Endothelial cell of umbilical vein (primary cell): ENCODE data around the gene AKNA. TPM values are rescaled to one million over a fixed set of nuclear protein-coding genes. Genes with fewer than 3 reads are reported as not detected.

ENCODE experiments used
- BruUV-seq: library from RNA; stranded (reverse); fragments of 400-500 nt; replicated peaks from 2 replicates; lab custom pipeline; 2021; lab: Mats Ljungman, UMichigan
- CTCF ChIA-PET: fragments of 300-600, 350-600 bp; sonication (Branson Sonifier 250); formaldehyde crosslinking; loops from one replicate; lab custom pipeline; 2021; ENCODE audit warnings: antibody characterized with exemption, inconsistent platforms; lab: Charles Lee
- POLR2A ChIA-PET: fragments of 300-600, 350-600 bp; sonication (Branson Sonifier 250); formaldehyde crosslinking; loops from one replicate; lab custom pipeline; 2021; ENCODE audit warnings: antibody characterized with exemption, inconsistent platforms; lab: Charles Lee
- DNase-seq: peaks from one replicate; pipeline ENCODE4 v3.0.0-alpha.2; 2011; ENCODE audit warnings: low read depth, low spot score
- FAIRE-seq: peaks from 2 replicates; lab custom pipeline; 2011; peaks lifted over from hg19 to GRCh38; lab: Jason Lieb, UNC
- H2AFZ ChIP-seq: 2 replicates; pipeline ENCODE4 v1.6.0; 2012; ENCODE audit warnings: low read depth, low read length, control low read depth, inconsistent platforms
- H3K27ac ChIP-seq: 2 replicates; pipeline ENCODE4 v1.5.1; 2011; ENCODE audit warnings: low read depth, mild to moderate bottlenecking, control low read depth, low read length, moderate library complexity; ENCODE audit not compliant: insufficient read depth
- H3K27me3 ChIP-seq, 2 experiments: 2 replicates each; pipeline versions ENCODE4 v1.6.0 to v1.6.1; 2011; ENCODE audit warnings: low read length in 2 of 2, mixed read lengths in 1 of 2; ENCODE audit not compliant: control insufficient read depth in 2 of 2, insufficient read depth in 2 of 2
- H3K36me3 ChIP-seq, 2 experiments: 2 replicates in 1 of 2; 3 replicates in 1 of 2; pipeline ENCODE4 v1.5.1; 2011; ENCODE audit warnings: low read length in 2 of 2, mild to moderate bottlenecking in 1 of 2, moderate library complexity in 1 of 2; ENCODE audit not compliant: control insufficient read depth in 2 of 2, insufficient read depth in 2 of 2; ENCODE audit errors: extremely low read depth in 1 of 2
- H3K4me1 ChIP-seq: 3 replicates; pipeline ENCODE4 v1.5.1; 2011; ENCODE audit warnings: mild to moderate bottlenecking, low read length; ENCODE audit not compliant: control insufficient read depth, insufficient read depth; ENCODE audit errors: extremely low read depth
- H3K4me2 ChIP-seq: 2 replicates; pipeline ENCODE4 v1.6.1; 2011; ENCODE audit warnings: low read length, control low read depth, mixed read lengths; ENCODE audit not compliant: insufficient read depth
- H3K4me3 ChIP-seq, 3 experiments: fragments of 200-600 bp in 1 of 3; sonication (generic), shearing (Covaris generic) in 1 of 3; replicated peaks in 1 of 3; 2 replicates each; pipeline ENCODE4 v1.5.1; 2011 to 2016; ENCODE audit warnings: control low read depth in 3 of 3, low read length in 3 of 3, mild to moderate bottlenecking in 2 of 3, inconsistent platforms in 1 of 3, low read depth in 1 of 3, moderate library complexity in 1 of 3; ENCODE audit not compliant: insufficient read depth in 1 of 3
- H3K79me2 ChIP-seq: 2 replicates; pipeline ENCODE4 v1.6.0; 2012; ENCODE audit warnings: low read length, inconsistent platforms; ENCODE audit not compliant: control insufficient read depth, insufficient read depth
- H3K9ac ChIP-seq: replicated peaks from 2 replicates; pipeline ENCODE3; 2011; ENCODE audit warnings: low read length, control low read depth; ENCODE audit not compliant: insufficient read depth; ENCODE audit errors: extremely low read depth
- H3K9me1 ChIP-seq: replicated peaks from 3 replicates; pipeline ENCODE4 v1.6.0; 2011; ENCODE audit warnings: mild to moderate bottlenecking, low read length; ENCODE audit not compliant: control insufficient read depth, insufficient read depth; ENCODE audit errors: extremely low read depth
- H3K9me3 ChIP-seq: replicated peaks from 2 replicates; pipeline ENCODE4 v1.5.1; 2012; ENCODE audit warnings: low read length, inconsistent platforms; ENCODE audit not compliant: control insufficient read depth, insufficient read depth
- H4K20me1 ChIP-seq: replicated peaks from 2 replicates; pipeline ENCODE3; 2011; ENCODE audit warnings: mild to moderate bottlenecking, low read length; ENCODE audit not compliant: control insufficient read depth, insufficient read depth; ENCODE audit errors: extremely low read depth
- EZH2 ChIP-seq: IDR thresholded peaks from 2 replicates; pipeline ENCODE4 v1.6.1; 2012; ENCODE audit warnings: borderline replicate concordance, low read depth, mild to moderate bottlenecking, moderate library complexity, low read length, inconsistent platforms; ENCODE audit not compliant: severe bottlenecking
- FOS ChIP-seq: IDR thresholded peaks from 2 replicates; pipeline ENCODE4 v1.6.1; 2011; ENCODE audit warnings: mild to moderate bottlenecking, low read length, moderate library complexity, borderline replicate concordance; ENCODE audit not compliant: insufficient read depth
- GATA2 ChIP-seq: IDR thresholded peaks from 2 replicates; pipeline ENCODE4 v1.7.0; 2011; ENCODE audit warnings: low read depth, mild to moderate bottlenecking, moderate library complexity, mixed read lengths, low read length; ENCODE audit not compliant: insufficient read length, insufficient read depth
- JUN ChIP-seq: IDR thresholded peaks from 2 replicates; pipeline ENCODE4 v1.6.1; 2011; ENCODE audit warnings: borderline replicate concordance, low read depth; ENCODE audit not compliant: insufficient read length, insufficient read depth
- MYC ChIP-seq: IDR thresholded peaks from one replicate; pipeline ENCODE4 v1.6.1; 2011; ENCODE audit warnings: mild to moderate bottlenecking, low read depth, low read length
- POLR2A ChIP-seq: IDR thresholded peaks from 2 replicates; pipeline ENCODE4 v1.6.1; 2012; ENCODE audit warnings: low read depth, mild to moderate bottlenecking, control low read depth, low read length
- POLR2AphosphoS5 ChIP-seq: IDR thresholded peaks from 2 replicates; pipeline ENCODE4 v1.6.1; 2012; ENCODE audit warnings: low read depth, mild to moderate bottlenecking, control low read depth, low read length, moderate library complexity; ENCODE audit not compliant: insufficient read depth
- dilution Hi-C: fragments of 300-500 bp; cut with MboI; formaldehyde crosslinking; loops from one replicate; pipeline ENCODE4 v1.15.0; 2019; ENCODE audit warnings: low sequenced_read_pairs; ENCODE audit not compliant: extremely low pct_ligation_motif_present
- intact Hi-C: fragments of 100-400 bp; cut with micrococcal nuclease; formaldehyde crosslinking; loops from one replicate; pipeline ENCODE4 v1.10.0; 2022
- polyA plus RNA-seq, 4 experiments: library from polyadenylated mRNA; depleted of rRNA in 3 of 4; stranded (reverse) in 3 of 4; unstranded in 1 of 4; fragments of >200 nt; gene quantifications; 2 replicates each; pipeline versions ENCODE4 v1.2.1 to v1.2.3, GENCODE V29; 2011 to 2012; ENCODE audit warnings: missing spikeins in 1 of 4
- total RNA-seq: library from RNA; stranded (reverse); gene quantifications from 2 replicates; pipeline ENCODE4 v1.2.3, GENCODE V29; 2021
- TF ChIP-seq, protein P1 (sequence below): IDR thresholded peaks from 2 replicates; pipeline ENCODE4 v1.6.1; 2011; ENCODE audit not compliant: insufficient read depth, insufficient read length
- TF ChIP-seq, protein P2 (sequence below), 2 donors: IDR thresholded peaks; 1 replicate in 1 of 2; 2 replicates in 1 of 2; pipeline ENCODE4 v1.5.1; 2011; ENCODE audit warnings: low read length in 2 of 2, mild to moderate bottlenecking in 2 of 2, moderate library complexity in 2 of 2, control low read depth in 1 of 2, inconsistent platforms in 1 of 2, low read depth in 1 of 2; ENCODE audit not compliant: insufficient read depth in 1 of 2; ENCODE audit errors: extremely low read depth in 1 of 2

The AKNA gene
- total and polyA plus RNA-seq, 2 donors (not counting 3 experiments of a cell fraction or from before 2014, with no cell fraction given), result 11.3 to 22.4 TPM

DNA sequence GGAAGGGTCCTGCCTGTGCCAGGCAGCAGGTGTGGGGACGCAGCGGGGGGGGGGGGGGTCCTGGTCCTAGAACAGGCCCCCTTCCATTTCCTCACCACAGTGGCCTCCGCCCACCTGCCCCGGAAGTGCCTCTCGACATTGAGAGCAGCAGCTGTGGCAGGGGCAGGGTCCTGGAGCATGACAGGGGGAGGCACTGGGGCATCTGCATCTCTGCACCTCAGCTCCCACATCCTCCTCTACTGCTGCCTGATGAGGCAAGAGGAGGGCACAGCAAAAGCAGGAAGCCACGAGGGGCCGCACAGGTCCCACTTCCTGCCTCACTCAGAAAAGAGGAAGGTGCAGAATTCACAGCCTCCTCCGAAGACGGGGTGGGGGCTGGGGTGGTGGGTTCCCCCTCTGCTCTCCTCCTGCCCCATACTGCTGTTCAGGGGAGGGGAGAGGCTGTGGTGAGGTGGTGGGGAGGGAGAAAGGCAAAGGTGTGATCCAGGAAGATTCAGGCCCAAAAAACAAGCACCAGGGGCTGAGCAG, 14.8 kb downstream of the AKNA start:
- no peaks in the 10 kb centered on the region for H3K9me1 ChIP-seq
- no peaks in the 10 kb centered on the region for H3K27me3 ChIP-seq
- dilution Hi-C loops (no loop called here), intact Hi-C loops (no loop called here)
- H3K4me2 ChIP-seq, result no peak overlapping the region
- no TSS peak for BruUV-seq
- H3K9ac ChIP-seq, result no peak overlapping the region
- no peak overlapping the region for H3K27ac ChIP-seq
- H4K20me1 ChIP-seq, result no peaks in the 10 kb centered on the region
- H3K79me2 ChIP-seq, result no peaks in the 10 kb centered on the region
- FAIRE-seq, result peak; percentile 24
- peaks cover 0 to 17% of the 10 kb centered on the region in 2 experiments for H3K36me3 ChIP-seq
- H3K4me1 ChIP-seq, result peaks cover 18% of the 10 kb centered on the region
- TF ChIP-seq MYC (no peak), JUN (no peak), FOS (no peak), EZH2 (no peak), POLR2AphosphoS5 (no peak), GATA2 (no peak), POLR2A (no peak)
- TF ChIP-seq, protein P1, sequence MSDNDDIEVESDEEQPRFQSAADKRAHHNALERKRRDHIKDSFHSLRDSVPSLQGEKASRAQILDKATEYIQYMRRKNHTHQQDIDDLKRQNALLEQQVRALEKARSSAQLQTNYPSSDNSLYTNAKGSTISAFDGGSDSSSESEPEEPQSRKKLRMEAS, result no peak
- TF ChIP-seq, protein P2, sequence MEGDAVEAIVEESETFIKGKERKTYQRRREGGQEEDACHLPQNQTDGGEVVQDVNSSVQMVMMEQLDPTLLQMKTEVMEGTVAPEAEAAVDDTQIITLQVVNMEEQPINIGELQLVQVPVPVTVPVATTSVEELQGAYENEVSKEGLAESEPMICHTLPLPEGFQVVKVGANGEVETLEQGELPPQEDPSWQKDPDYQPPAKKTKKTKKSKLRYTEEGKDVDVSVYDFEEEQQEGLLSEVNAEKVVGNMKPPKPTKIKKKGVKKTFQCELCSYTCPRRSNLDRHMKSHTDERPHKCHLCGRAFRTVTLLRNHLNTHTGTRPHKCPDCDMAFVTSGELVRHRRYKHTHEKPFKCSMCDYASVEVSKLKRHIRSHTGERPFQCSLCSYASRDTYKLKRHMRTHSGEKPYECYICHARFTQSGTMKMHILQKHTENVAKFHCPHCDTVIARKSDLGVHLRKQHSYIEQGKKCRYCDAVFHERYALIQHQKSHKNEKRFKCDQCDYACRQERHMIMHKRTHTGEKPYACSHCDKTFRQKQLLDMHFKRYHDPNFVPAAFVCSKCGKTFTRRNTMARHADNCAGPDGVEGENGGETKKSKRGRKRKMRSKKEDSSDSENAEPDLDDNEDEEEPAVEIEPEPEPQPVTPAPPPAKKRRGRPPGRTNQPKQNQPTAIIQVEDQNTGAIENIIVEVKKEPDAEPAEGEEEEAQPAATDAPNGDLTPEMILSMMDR (IDR thresholded peaks at IDR 0.05; ENCODE audit: extremely low read depth in 1 of 2, insufficient read depth in 1 of 2, low read depth in 1 of 2, low read length in 2 of 2), result no peak
- H2AFZ ChIP-seq, result no peak overlapping the region
- no peak for DNase-seq
- H3K9me3 ChIP-seq, result no peaks in the 10 kb centered on the region
- H3K4me3 ChIP-seq, result no peak overlapping the region
- ChIA-PET CTCF (interaction anchor here (1.2 kb wide), 1 partner anchor 291 kb away, joined by 4 read pairs; no protein-coding TSS in a partner anchor), POLR2A (no interaction called here)
